ENCODE measurements around the gene ACTR1A.

Gene ACTR1A

DNA sequence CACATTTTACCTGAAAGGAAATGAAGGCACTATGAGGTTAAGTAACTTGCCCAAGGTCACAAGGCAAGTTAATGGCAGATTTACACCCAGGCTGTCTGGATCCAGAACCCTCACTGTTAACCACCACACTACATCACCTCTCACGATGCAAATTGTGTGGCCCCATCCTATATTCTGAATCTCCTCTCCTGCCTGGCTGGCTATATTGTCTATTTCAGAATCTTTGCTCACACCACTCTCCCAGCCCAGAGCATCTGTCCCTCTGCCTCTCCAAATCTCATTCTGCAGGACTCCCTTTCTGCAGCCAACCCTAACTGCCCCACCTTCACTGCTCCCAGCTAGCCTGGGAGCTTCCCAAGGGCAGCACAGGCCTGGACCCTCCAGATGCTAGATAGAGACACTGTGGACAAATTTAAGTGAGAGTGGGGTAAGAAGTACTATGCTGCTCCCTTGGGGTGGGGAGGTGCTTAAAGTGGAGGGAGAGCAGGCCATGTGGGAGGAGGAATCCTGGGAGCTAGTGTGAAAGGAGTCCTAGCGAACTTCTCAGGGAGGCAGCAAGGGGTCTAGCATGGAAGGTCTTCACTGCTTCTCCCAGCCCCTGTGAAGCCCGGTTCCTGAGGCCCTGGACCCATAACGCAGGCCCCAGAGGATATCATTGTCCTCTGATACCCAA, 70.9 kb downstream of the ACTR1A start:
- no peak for DNase-seq (ENCODE audit: low read depth)
- TF ChIP-seq, protein P1, sequence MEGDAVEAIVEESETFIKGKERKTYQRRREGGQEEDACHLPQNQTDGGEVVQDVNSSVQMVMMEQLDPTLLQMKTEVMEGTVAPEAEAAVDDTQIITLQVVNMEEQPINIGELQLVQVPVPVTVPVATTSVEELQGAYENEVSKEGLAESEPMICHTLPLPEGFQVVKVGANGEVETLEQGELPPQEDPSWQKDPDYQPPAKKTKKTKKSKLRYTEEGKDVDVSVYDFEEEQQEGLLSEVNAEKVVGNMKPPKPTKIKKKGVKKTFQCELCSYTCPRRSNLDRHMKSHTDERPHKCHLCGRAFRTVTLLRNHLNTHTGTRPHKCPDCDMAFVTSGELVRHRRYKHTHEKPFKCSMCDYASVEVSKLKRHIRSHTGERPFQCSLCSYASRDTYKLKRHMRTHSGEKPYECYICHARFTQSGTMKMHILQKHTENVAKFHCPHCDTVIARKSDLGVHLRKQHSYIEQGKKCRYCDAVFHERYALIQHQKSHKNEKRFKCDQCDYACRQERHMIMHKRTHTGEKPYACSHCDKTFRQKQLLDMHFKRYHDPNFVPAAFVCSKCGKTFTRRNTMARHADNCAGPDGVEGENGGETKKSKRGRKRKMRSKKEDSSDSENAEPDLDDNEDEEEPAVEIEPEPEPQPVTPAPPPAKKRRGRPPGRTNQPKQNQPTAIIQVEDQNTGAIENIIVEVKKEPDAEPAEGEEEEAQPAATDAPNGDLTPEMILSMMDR (IDR thresholded peaks at IDR 0.05; ENCODE audit: low read depth, low read length, missing control alignments) = peak; percentile 1
- in situ Hi-C loops (cut with HindIII; ENCODE audit: low sequenced_read_pairs) = no loop called here
- peak overlapping the region; percentile 91 for H3K4me3 ChIP-seq (ENCODE audit: low read depth, low read length)

DNA sequence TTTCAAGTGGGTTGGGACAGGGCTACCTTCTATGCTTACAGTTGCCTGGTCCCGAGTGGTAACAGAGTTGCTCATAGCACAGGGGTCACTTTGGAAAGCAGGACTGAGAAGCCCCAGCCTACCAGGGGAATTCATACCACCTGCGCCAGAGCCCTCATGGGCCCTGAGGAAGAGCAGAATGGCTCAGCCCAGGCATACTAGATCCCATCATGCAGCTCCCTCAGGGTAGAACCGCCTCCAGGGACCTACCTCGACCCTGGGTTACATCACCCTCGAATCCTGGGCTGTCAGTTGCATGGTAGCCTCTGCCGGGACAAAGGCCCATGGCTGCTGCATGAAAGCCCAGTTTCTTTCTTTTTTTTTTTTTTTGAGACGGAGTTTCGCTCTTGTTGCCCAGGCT, 73.0 kb downstream of the ACTR1A start:
- TF ChIP-seq, protein P1 (IDR thresholded peaks at IDR 0.05; ENCODE audit: low read depth, low read length, missing control alignments) = no peak
- no peak for DNase-seq (ENCODE audit: low read depth)
- no peak overlapping the region for H3K4me3 ChIP-seq (ENCODE audit: low read depth, low read length)
- in situ Hi-C loops (cut with HindIII; ENCODE audit: low sequenced_read_pairs) = no loop called here

All from astrocyte of the cerebellum (primary cell).